ENCODE measurements around the gene MRPS25.
"Not testable (repeated sequence)": the region's sequence is repeated elsewhere in the genome, so short reads cannot be mapped to it uniquely, and the experiment has no call there.

The MRPS25 gene

GRCh38 chr3:15014606-15015328 lies 50.3 kb downstream of the MRPS25 start:
- TF ChIP-seq CTCF (IDR thresholded peaks at IDR 0.05; ENCODE audit: low read length, missing control alignments) = no peak
- DNase-seq (ENCODE audit: low read depth) = peak; percentile 29
- no peak overlapping the region for H3K4me3 ChIP-seq (replicated peaks; ENCODE audit: low read depth, low read length)

- no peak for TF ChIP-seq CTCF (IDR thresholded peaks at IDR 0.05; ENCODE audit: low read length, missing control alignments)
- no peak overlapping the region for H3K4me3 ChIP-seq (replicated peaks; ENCODE audit: low read depth, low read length)
- no peak for DNase-seq (ENCODE audit: low read depth)
Measured at GRCh38 chr3:15011174-15011573, 53.9 kb downstream of the MRPS25 start.

GRCh38 chr3:15010664-15011063 lies 54.5 kb downstream of the MRPS25 start:
- no peak overlapping the region for H3K4me3 ChIP-seq (replicated peaks; ENCODE audit: low read depth, low read length)
- TF ChIP-seq CTCF (IDR thresholded peaks at IDR 0.05; ENCODE audit: low read length, missing control alignments) = no peak
- DNase-seq (ENCODE audit: low read depth) = no peak

- H3K4me3 ChIP-seq (replicated peaks; ENCODE audit: low read depth, low read length) = no peak overlapping the region
- no peak for TF ChIP-seq CTCF (IDR thresholded peaks at IDR 0.05; ENCODE audit: low read length, missing control alignments)
- DNase-seq (ENCODE audit: low read depth) = no peak
Measured at GRCh38 chr3:15009167-15009566, 55.9 kb downstream of the MRPS25 start.

- H3K4me3 ChIP-seq (replicated peaks; ENCODE audit: low read depth, low read length) = no peak overlapping the region
- TF ChIP-seq CTCF (IDR thresholded peaks at IDR 0.05; ENCODE audit: low read length, missing control alignments) = no peak
- peak; percentile 86 for DNase-seq (ENCODE audit: low read depth)
Measured at GRCh38 chr3:15007681-15008141, 57.4 kb downstream of the MRPS25 start.

- not testable (repeated sequence) for DNase-seq (ENCODE audit: low read depth); H3K4me3 ChIP-seq (replicated peaks; ENCODE audit: low read depth, low read length)
Measured at GRCh38 chr3:14999182-14999581, 65.9 kb downstream of the MRPS25 start.
